ENCODE measurements around the gene MYH2.
"Not testable (repeated sequence)": the region's sequence is repeated elsewhere in the genome, so short reads cannot be mapped to it uniquely, and the experiment has no call there.

MYH2 gene

DNA sequence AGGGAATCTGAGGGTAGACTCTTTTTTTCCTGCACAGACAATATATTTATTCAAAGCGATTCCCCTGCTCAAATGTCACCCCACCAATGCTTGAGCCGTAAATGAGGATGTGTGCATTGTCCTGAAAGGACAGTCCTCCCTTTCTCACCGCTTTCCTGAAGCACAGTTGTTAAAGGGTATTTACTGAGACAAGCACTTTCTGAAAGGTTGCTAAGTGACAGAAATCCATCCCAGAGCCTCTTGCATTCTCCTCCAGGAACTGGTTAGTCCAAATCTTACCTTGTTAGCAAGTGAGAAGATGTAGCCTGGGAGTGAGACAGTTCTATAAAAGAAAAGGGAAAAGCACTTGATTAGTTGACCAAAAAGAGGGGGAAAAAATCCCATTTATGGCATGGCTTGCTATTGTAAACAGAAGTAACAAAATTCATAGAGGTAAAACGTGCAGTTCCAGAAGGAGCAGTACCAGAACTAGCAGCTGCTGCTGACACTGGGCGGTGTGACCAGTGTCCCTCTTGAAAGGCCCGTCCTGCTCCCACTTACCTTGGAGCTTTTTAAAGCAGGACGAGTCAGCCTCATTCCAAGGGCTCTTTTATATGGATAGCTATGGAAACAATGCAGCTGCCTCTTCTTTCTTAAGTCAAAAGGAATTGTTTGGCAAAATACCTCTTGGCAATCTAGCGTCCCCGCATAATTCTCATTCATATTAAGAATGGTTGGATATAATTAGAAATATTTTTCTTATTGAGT lies at the start of gene MYH2:
MYH2 (minus strand) TSS at position 563 of the 747 bp plus-strand sequence. CDS start 1,738 bp downstream, outside the sequence.
- DNase-seq: no peak

DNA sequence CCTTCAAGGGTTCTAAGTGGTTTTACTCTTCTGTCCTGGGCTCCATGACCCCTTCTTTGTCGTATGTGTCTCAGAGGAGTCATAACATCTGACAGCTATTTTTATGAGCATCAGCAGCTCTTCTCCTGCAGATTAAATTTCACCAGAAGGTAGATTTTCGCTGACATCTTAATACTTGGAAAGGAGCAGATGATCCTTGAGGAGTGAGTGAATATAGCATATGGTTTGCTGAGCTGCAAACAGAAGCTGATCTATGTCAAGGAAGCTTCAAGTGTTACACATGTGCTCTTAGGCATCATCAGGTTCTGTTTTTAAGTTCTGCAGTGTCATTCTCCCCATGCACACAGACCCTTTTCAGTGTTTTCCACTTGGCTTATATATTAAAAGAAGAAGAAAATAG lies 49.2 kb upstream of the MYH2 start:
- no peak for DNase-seq

DNA sequence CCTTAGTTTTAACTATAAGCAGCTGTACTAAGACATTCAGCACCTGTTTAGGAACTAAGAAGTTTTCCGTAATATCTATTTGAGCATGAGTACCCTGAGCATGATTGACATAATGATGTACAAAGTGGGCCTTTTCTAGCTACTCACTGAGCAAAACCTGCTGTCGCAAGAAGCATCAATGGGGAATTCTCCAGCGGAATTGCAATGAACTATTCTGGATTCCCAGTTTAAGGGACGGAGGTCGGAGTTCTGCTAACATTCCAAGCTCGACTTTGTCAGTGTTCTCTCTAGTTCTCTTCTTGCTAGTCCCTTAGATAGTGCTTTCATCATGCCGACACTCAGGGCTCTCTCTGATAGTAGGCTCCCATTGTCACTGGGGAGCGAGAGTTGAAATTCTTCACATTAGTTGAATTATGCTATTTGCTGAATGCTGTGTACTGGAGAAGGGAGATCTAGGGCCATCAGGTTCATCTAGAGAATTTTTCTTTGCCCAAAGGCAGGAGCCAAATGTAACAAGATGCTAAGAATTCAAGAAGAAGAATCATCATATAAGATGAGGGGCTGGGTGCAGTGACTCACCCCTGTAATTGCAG lies 40.2 kb upstream of the MYH2 start:
- no peak for DNase-seq

DNA sequence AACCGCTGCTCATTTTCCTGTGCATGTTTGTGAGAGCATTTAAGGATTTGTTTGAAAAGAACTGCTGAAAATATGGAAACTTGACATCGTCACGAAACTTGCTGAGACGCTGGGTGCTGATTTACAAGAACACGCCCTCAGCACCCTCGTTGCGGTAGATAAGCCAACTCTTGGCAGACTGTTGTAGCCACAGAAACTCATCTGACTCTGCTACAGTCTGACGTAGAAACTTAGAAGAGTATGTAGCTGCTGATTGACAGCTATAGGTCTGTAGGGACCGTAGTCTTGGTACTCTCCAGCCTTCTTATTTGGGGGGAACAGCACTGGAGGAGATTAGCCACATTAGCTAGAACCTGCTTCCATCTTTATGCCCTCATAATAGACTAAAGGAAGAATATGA lies 36.1 kb upstream of the MYH2 start:
- no peak for DNase-seq

DNA sequence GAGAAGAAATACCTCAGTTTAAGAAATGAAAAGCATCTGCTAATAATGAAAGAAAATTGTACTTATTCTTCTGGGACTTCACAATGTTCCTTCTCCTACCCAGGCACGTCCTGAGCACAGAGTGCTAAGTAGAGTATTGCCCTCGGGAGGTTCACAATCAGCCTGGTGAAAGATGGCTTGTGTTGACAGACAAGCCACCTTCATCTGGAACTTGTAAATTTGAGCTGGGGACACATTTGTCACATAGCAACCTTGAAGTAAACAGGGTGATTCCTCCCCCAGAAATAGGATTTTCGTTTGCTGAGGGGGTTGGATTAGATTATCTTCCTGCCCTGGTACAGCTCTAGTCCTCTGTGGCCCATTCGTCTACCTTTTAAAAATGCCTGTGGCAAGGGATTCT lies 34.4 kb upstream of the MYH2 start:
- DNase-seq: no peak

DNA sequence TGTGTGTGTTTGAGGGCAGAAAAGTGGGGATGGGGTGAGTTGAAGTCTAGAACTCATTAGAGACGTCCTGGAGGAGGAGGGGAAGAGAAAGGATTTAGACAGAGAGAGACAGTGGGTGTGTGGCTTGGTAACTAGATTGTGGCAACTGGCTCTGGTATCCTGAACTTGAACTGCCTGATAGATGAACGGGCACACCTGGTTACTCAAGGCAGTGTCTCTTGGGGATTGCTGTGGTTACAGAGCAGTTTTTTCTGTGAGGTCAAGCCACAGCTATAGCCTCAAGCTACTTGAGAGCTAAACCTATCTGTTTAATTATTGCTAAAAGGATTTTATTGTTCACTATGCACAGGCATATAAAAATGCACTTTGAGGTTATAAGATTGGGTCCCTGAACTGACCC lies 29.8 kb upstream of the MYH2 start:
- DNase-seq: no peak

DNA sequence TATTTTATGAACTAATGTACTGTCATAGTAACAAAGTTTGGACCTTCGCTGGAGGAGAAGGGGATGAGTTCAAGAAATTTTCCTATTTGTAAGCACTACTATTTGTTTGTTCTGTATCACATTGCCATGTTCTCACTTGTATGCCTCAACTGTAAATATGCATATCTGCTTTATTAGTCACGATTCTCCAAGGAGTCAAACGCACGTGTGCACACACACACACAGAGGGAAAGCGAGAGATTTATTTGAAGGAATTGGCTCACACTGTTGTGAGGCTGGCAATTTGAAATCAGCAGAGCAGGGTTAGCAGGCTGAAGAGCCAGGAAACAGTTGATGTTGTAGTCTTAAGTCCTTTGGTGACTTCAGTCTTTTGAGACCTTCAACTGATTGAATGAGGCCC lies 24.9 kb upstream of the MYH2 start:
- no peak for DNase-seq

DNA sequence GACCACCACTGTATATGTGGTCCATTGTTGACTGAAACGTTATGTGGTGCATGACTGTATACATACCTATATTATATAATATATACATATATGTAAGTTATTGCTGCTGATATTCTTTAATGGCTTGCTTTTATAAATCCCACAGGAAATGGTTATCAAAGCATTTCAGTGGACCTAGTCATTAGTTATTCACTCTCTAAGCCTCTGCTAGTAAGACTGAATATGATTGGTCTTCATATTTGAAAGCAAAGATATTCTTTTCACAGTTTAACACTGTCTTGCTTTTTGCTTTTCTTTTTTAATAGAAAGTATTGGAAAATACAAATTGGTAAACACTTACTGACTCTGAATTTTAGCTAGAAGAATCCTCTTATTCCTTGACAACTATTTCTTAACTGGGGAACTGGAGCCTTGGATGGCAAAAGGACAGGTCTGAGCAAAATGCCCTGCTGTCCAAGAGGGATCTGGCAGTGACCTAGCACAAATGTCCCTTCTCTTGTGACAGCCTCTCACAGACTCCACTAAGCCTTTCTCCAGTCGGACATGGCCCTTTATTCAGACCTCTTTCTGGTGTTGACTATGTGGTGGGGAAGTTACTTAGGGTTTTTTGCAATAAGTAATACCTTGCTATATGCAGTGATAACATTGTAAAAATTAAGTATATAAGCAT lies 14.7 kb upstream of the MYH2 start:
- no peak for DNase-seq

DNA sequence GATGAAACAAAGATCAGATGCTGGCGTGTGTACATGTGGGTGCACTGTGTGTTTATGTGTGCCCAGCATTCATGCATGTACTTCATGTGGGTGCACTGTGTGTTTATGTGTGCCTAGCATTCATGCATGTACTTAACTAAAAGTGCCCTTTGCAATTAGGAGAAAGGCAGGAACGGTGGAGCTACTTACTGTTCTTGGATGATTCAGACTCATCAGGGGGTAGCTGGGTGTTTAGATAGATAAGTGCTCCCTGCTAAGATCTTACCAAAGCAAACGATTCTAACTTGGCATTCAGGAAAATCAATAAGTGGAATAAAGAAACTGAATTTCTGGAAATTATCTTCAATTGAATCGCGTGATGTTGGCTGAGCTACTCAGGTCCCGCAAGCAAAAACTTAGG lies 8.6 kb upstream of the MYH2 start:
- no peak for DNase-seq

DNA sequence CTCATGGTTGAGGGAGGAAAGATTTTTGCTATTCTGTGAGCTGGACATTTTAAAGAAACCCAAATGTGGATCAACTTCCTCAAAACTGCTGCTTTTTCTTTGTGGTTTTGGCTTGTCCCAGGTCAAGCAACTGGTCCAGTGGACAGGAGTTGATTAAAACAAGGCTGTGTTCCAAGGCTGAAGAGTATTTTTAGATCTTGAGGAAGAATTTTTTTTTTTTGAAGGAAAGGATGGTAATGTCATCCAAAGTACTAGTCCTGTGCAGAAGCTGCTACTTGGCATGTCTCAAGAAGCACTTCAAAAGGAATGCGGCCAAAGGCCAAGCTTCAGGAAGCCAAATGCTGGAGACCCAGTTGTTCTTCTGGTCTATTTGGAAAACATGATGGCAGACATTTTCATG lies 8.0 kb upstream of the MYH2 start:
- no peak for DNase-seq

DNA sequence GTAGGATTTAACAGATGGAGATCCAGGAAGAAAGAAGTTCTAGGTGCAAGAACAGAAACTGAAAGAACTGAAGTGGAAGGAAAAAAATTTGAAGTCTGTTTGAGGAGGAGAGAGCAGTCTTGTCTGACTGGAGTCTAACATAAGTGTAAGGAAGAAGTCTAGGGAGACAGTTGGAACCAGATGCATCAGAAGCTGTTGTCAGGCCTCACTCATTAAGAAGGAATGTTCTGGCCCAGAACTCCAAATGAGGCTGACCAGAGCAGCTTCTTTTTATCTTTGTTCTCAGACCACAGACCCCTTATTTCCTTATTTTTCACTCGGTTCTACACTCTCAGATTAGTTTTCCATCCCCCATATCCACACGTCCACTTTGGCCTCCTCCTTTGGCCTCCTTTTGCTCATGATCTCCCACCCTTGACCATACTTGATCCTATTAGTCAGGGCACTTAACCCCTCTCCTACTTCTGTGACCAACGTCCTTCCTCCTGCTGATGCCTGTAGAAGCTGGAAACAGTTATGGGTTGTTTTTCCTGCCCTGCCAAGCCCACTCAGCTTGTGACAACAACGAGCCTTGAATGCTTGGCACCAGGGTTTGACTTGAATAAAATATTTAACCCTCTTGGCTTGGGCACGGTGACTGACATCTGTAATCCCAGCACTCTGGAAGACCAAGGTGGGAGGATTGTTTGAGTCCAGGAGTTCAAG lies 7.0 kb upstream of the MYH2 start:
- no peak for DNase-seq

DNA sequence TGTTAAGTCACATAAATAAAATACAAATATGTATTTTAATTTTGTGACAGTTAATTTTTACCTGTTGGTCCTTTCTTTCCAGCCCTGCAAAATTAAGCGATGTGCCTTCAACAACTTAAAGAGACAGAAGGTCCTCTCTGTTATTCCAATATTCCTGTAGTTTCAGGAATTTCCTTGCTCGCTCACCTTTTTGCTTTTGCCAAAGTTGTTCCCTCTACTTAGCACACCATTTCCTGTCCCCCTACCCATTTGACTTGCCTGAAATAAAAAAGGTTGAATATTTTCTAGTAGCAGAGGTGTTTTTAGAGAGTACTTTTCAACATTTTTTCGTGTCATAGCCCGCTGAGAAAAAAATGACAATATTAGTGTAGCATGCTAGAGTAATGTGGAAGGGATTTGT lies 556 bp upstream of the MYH2 start:
- no peak for DNase-seq

DNA sequence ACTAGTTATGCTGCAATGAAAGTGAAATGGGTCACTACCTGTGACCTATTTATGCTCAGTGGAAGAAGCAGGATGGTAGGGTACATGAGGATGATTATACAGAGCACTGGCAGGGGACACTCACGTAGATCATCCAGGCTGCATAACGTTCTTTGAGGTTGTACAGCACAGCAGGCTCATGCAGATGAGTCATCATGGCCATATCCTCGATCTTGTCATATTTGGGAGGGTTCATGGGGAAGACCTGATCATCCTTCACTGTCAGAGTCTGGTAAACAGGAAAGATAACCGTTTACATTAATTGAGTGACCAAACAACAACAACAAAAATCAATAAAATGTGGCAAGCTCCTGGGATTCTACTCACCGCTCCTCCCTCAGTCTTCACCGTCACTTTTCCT lies 2.1 kb downstream of the MYH2 start:
- DNase-seq: no peak

DNA sequence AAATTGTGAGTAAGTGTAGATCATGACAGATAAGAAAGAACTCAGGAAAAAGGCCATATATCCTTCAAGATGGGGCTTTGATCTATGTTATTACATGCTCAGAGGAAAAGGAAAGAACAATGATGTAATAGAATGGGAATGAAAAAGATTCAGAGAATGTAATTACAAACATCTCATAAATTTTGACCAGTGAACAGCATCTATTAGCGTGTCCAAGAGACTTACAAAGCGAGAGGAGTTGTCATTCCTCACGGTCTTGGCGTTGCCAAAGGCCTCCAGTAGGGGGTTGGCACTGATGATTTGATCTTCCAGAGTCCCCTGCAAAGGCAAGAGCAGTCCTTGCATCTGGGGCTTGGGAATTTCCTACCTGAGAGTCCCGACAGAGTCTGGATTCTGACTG lies 6.0 kb downstream of the MYH2 start:
- peak; percentile 65 for DNase-seq

DNA sequence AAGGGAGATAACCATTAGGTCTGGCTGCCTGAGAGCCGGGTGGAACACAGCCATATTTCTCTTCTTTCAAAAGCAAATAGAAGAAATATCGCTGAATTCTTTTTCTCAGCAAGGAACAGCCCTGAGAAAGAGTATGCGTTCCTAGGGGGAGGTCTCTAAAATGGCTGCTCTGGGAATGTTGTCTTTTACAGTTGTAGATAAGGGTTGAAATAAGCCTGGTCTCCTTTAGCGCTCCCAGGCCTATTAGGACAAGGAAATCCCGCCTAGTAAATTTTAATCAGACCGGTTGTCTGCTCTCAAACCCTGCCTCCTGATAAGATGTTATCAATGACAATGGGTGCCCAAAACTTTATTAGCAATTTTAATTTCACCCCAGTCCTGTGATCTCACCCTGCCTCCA lies 8.3 kb downstream of the MYH2 start:
- DNase-seq: not testable (repeated sequence)

DNA sequence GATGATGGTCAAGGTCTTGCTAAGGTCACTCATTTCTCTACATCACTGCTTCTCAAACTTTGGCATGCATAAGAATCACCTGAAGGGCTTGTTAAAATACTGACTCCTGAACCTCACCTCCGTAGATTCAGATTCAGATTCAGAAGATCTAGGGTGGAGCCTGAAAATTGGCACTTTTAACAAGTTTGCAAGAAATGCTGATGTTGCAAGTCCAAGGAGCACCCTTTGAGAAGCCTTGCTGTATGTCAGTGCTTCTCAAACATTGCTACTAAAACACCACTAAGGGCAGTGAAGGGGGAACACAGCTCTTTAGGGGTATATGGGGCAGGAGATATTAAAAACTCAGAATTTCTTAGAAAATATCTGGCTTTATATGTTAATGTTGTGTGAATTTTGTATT lies 17.4 kb downstream of the MYH2 start:
- DNase-seq: no peak

DNA sequence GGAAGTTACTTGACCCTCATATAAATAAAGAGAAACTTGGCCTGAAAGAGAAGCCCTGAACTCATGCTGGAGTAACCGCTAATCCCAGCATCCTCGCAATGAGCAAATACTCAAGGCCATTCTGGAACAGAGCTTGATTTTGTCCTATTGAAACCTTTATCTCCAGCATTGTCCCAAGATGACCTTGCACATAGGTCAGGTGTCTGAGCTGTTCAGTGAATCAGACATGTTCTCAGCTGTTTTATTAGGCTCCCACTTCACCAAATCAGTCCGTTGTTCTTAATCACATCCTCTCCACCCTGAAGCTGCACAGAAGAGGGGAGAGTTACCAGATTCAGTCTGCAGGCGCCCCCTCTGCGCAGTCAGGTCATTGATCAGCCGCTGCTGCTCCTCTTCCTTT lies 22.0 kb downstream of the MYH2 start:
- DNase-seq: no peak

DNA sequence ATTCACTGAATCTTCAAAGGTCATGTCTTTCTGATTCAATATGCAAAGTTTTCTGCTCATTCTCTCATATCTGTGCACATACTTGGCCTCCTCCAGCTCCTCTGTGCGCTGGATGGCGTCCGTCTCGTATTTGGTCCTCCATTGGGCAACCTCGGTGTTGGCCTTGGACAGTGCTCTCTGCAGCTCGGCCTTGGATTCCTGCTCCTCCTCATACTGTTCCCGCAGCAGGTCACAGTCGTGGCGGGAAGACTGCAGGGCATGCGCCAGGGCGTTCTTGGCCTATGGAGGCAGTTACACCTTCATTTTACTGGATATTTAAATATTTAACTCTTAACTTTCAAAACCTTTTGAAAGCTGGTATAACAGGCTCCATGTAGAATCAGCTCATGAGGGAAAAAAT lies 22.9 kb downstream of the MYH2 start:
- no peak for DNase-seq

DNA sequence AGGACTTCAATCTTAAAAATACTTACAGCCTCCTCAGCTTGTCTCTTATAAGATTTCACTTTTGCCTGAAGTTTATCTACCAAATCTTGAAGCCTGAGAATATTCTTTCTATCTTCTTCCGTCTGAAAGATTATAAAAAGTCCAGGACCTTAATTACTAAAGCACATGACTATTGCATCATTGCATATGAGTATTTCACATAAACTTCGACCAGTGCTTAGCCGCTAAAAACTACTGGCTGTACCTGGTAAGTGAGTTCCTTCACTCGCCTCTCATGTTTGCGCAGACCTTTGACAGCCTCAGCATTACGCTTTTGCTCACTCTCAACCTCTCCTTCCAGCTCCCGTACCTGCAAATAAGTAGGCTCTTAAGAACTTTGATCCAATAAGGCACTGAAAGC lies 26.4 kb downstream of the MYH2 start:
- DNase-seq: no peak

DNA sequence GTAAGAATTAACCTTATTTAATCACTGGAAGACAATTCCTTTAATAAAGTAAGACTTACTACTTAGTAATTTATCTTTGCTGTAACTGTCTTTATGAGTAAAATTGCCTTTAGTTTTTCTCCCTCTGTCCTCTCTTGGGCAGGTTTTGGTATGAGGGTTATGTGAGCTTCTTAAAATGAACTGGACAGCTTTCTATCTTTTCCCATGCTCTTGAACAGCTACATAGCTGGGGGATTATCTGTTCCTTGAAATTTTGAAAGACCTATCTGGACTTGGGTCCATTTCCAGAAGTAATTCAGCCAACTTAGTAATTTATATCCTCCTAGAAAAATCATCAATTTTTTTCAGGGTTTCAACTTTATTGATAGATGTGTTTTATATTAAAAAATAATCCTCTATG lies 27.5 kb downstream of the MYH2 start:
- DNase-seq: no peak

DNA sequence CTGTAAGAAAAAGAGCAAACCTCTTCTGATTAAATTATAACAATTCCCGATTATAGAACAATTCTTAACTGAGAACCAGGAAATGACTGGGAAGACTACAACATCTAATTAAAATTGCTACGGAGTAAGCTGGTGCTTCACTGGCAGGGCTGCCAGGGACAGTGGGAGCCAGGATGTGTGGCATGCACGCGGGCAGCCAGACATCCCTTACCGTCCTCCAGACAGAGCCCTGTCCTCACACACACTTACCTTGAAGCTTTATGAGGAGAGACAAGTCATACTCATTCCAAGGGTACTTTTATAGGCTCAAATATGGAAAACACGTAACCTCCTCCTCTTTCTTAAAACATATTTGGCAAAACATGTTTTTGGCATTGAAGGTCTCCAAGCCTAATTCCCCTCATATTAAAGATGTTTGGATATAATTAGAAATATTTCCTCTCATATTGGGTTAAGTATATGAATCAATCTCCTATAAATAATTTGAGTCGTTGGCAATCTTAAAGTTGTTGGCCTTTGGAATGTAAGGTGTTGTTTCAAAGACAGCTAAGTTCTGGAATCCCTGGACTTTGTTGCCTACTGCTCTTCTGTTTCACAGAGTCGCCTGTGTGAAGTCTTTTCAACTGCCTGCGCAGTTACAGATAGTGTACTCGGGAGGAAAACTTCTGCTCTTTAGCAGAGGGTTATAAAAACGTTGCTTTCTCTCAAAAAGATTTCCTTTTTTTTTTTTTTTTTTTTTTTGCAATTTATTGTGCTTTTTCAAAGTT lies 31.0 kb downstream of the MYH2 start, which contains the start of gene MYH1:
MYH1 (minus strand) TSS at position 272 of the 767 bp plus-strand sequence. CDS start 1,900 bp downstream, outside the sequence.
- DNase-seq: no peak

DNA sequence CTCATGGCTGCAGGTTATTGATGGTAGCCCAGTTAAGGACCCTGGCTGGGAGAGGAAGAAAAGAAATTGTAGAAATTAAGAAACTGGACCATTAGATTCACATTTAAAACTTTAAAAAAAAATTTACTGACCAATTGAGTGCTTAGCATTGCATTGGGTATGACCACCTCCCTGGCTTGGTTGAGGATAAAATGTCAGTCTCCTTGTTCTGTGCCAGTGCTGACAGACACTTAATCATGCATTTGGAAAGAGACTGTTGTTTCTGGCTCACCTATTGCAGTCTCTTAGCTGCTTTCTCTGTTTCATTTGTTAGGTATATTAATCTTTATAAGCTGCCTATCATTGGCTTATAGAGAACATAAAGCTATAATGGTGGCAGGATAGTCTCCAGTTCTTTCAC lies 32.8 kb downstream of the MYH2 start:
- DNase-seq: no peak

DNA sequence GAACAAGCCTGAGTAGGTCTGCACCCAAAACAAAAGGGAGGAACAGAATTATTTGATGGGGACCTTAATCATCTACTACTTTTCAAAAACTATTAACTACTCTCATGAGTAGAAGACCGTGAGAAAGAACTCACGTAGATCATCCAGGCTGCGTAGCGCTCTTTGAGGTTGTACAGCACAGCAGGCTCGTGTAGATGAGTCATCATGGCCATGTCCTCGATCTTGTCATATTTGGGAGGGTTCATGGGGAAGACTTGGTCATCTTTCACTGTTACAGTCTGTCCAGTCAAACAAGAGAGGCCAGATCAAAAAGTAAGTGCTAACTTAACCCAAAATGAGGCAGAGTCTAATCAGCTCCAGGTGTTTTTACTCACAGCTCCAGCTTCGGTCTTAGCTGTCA lies 33.4 kb downstream of the MYH2 start:
- no peak for DNase-seq

Data from kidney glomerular epithelial cell (primary cell).